Stimulated activated naive CD4-positive, alpha-beta T cell (primary cell): ENCODE measurements around the gene ITGAL.
A peak's percentile ranks its signal among the peaks of the same experiment; 100 is the strongest.

Experiments used
- DNase-seq, 6 experiments: peaks; one replicate each; lab custom pipeline; 2025; lab: John Stamatoyannopoulos, UW

Gene ITGAL

DNA sequence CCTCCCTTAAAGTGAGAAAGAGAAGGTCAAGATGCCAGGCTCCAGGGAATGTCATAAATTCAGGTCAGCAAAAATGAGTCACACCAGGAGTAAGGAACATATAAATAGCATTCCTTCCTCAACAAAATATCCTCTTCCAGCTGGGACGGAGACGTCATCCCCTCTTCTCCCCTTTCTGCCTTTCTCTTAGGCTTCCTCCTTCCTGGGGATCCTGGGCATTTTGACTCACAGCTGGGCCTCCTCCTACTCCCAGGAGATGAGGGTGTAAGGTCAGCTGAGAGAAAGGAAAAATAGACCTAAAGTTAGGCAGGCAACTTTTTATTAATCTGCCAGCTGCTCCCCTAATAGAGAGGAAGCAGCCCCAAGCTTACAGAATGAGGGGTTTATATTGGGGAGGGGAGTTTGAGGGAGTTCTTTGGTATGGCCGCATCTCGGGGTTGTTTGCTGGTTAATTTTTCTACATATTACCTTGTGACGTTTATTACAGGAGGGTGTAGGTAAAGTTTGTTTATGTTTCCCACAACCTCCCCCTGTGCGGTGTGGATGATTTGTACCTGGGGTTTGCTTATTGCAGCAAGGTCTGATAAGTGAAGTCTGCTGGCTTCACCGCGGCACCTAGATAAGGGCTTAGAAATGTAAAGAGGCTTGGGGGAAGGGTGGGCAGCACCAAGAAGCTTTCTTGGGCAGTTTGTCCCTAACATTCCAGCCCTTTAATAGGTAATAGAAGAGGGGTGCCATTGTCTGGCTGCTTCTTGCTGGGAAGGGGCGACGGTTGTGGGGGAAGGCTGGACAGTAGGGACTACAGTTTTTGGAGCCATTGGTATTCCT, 69.2 kb downstream of the ITGAL start:
- DNase-seq: no peak

- no peak for DNase-seq
Observed at GRCh38 chr16:30543067-30543466, 70.5 kb downstream of the ITGAL start.

- DNase-seq: no peak
Observed at GRCh38 chr16:30546115-30546514, 73.6 kb downstream of the ITGAL start.

DNA sequence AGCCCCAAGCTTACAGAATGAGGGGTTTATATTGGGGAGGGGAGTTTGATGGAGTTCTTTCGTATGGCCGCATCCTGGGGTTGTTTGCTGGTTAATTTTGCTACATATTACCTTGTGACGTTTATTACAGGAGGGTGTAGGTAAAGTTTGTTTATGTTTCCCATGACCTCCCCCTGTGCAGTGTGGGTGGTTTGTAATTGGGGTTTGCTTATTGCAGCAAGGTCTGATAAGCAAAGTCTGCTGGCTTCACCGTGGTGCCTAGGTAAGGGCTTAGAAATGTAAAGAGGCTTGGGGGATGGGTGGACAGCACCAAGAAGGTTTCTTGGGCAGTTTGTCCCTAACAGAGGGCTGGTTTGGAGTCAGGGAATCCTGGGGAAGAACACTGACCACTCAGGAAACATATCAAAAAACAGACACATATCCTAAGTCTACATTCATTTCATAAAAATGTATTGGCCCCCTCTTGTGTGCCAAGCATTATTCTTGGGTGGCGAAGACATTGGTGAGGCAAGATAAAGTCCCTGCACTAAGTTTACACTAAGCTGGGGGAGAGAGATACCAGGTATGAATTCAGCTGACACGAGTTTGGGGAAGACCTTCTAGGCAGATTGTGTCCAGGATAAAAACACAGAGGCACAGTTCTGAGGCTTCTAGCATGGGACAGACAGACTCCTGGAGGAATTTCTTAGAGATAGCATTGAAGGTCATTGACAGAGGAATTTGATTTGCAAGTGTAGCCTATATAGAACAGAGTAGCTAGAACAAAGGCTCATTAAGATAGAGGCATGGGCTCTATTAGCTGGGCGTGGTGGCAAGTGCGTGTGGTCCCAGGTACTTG, 76.1 kb downstream of the ITGAL start:
- no peak for DNase-seq

- peak; percentile 26 to 76 (median 60) for DNase-seq
Observed at GRCh38 chr16:30551781-30552180, 79.2 kb downstream of the ITGAL start.

DNA sequence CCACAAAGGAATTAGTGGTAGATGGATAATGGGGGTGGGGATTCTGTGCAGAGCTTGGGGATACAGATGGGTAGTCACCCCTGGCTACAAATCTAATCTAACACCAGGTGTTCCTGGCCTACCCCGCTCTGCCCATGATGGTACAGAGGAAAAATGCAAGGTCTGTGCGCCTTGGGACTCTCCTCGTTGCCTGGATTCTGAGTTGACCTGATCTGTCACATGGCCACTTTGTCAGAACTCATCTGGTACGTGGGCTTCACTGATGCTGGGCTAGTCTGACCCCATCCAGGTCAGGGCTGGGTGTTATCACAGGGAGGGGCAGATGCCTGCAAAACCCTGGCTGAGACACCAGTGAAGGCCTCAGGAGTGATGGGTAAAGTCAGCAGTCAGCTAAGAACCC, 80.4 kb downstream of the ITGAL start:
- DNase-seq: no peak

DNA sequence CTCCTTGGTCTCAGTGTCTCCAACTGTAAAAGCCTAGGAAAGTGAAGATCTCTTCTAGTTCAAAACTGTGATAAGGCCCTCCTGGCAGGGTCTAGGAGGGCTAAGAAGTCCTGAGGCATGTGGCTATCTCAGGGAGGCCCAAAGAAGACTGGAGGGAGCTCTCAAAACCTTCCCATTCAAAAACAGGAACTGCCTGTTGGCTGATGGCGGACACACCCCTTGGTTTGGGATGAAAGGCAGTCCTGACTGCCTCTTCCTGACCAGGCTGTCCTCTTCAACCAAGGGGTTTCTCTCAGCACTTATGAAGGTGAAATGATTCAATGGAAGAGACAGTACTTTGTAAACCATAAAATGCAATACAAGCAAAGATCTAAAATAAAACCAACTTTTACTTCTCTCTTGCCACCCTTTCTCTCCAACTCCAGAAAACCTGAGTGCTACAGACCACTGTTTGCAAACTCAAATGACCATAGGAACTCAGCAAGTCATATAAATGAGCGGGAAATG, 80.9 kb downstream of the ITGAL start:
- no peak for DNase-seq

DNA sequence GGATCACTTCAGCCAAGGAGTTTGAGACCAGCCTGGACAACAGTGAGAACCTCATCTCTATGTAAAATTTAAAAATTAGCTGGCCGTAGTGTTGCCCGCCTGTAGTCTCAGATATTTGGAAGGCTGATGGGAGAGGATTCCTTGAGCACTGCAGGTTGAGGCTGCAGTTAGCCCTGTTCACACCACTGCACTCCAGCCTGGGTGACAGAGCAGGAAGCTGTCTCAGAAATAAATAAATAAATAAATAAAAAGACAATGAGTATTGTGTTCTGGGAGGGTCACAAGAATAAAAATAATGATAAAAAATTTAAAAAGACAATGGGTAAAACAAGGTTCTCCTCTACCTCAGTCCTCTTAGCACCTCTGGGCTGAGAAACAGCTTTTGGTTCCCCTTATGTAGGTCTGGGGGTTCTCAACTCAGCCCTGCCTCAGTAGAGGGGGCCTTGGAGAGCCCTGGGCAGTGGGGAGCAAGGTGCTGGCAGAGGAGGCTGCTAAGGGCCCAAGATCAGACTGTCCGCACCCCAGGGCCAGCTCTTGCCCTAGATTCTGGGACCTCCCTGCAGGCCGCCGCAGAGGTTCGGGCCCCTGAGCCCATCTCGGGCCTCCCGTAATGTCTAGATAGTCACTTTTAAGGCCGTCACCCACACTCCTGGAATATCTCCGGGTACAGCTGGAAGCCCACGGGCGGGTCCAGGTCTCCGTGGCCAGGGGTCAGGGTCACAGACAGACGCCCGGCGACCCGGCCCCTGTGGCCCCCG, 82.2 kb downstream of the ITGAL start:
- DNase-seq: no peak

- no peak for DNase-seq
Observed at GRCh38 chr16:30555315-30556124, 83.0 kb downstream of the ITGAL start.

DNA sequence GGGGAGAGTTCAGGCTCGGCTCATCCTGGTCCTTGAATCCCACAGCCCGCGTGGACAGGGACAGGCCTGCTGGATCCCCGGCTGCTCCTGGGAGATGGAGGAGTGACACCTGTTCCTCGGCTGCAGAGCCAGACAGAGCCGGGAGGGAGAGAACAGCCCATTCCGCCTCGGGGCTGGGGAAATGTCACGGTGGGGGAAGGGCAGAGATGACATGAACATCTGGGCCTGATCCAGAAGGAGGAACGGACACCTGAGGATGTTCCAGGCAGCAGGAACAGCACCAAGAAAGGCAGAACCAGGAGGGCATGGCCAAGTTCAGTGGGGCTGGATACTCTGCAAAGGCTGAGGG, 83.6 kb downstream of the ITGAL start:
- no peak for DNase-seq

DNA sequence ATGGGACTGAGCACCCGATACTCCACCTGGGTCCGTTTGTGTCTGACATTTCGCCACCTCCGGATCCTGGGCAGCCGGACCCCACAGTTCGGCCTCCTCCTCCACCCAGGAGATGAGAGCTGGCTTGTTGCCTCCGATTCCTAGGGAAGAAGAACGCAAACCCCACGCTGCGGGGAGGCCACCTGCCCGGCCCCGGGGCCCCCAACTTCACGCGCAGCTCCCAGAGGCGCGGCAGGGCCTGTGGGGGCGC, 85.1 kb downstream of the ITGAL start:
- no peak for DNase-seq

DNA sequence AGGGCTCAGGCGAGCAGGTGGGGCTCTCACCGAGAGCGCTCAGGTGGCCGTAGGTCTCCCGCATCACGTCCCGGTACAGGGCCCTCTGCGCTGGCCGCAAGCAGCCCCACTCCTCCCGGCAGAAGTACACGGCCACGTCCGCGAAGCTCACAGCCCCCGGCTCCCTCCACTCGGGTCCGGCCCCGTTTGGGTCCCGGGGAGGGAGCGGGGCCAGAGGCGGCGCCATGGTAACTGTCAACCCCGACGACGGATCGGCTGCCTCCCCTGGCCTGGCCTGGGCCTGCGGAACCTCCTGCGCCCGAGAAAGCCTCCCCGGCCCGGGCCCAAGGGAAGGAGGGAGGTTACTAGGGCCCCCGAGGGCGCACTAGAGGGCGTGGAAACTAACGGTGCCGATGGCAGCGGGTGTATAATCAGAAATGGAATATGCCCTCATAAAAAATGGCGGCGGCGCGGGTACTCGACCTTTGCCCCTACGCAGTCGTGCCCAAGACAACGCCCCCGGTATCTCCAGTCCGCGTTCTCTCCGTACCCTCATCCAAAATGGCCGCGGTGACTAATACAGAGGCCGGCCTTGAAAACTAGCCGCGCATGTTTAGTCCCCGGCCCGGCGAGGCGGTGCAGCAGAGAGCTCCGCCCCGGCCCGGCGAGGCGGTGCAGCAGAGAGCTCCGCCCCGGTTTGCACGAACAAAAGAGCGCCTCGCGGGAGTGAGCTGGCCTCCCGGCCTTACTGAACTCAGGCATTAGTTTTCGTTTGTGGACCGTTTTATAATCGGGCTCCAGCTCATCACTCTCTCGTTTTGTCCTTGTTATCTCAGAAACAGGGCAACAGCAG, 85.6 kb downstream of the ITGAL start, which contains the start of gene ZNF764:
TSS of gene ZNF764 (minus strand) at position 418 of the 832 bp plus-strand sequence. CDS start at position 226, 192 bp downstream.
- peak; percentile 87 to 94 (median 91) for DNase-seq

DNA sequence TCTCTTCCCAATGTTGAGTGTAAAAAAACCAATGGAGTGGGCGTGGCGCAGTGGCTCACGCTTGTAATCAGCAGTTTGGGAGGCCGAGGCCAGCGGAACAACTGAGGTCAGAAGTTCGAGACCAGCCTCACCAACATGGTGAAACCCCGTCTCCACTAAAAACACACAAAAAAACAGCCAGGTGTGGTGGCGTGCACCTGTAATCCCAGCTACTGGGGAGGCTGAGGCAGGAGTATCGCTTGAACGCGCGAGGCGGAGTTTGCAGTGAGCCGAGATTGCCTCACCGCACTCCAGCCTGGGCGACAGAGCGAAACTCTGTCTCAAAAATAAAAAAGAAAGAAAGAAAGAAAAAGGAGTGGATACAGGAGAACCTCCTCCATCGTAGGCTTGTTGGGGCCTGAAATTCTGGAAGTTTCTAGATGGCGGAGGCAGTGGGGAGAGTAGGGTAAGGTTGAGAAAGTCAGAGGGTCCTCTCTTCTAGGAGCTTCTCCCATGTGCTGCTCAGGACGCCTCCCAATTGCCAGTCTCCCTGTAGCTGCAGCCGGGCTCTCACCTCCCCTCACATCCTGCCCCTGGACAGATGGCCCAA, 86.3 kb downstream of the ITGAL start:
- DNase-seq: no peak

DNA sequence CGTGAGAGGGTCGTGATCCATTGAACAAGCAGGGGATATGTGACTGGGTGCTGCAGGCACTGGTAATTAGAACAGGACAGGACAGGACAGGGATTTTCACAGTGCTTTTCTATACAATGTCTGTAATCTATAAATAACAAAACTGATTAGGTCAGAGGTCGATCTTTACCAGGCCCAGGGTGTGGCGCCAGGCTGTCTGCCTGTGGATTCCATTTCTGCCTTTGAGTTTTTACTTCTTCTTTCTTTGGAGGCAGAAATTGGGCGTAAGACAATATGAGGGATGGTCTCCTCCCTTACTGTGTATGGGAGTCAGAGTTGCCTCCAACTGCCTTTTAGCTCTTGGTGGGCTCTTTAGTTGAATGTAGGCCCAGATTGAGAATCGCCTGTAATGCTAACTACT, 87.1 kb downstream of the ITGAL start:
- DNase-seq: no peak

DNA sequence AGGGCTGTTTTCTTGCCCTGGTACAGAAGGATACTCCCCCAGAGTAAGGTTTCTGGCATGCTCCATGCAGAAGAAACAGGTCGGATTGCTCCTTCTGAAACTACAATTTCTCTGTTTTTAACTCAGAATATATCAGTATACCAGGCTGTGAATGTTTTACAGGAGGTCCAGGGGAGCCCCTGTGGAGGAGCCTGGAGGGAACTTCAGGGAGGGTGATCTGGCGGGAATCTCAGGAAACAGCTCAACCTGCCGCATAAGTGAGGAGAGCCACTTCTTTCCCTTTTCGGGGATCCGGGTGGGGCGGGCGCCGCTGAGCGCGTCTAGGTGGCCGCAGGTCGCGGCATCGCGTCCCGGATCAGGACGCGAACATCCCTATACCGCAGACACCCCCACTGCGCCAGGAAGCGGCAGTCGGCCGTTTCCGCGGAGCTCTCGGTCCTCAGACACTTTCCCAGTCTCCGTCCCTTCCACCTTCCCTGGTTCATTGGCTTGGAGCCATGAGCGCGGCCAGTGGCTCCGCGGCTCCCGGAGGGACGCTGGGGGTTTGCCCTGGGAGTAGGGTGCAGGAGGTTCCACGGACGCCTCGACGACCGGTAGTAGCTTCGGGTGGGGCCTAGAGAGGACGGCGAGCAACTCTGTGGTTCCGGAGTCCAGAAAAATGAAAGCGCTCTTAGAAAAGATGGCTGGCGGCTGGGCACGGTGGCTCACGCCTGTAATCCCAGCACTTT, 88.7 kb downstream of the ITGAL start:
- DNase-seq: peak in 1 of 6 experiments; percentile 26

- no peak for DNase-seq
Observed at GRCh38 chr16:30562021-30562420, 89.5 kb downstream of the ITGAL start.

GRCh38 chr16:30565526-30565925, 93.0 kb downstream of the ITGAL start:
- DNase-seq: no peak

GRCh38 chr16:30565984-30566383, 93.4 kb downstream of the ITGAL start:
- no peak for DNase-seq

DNA sequence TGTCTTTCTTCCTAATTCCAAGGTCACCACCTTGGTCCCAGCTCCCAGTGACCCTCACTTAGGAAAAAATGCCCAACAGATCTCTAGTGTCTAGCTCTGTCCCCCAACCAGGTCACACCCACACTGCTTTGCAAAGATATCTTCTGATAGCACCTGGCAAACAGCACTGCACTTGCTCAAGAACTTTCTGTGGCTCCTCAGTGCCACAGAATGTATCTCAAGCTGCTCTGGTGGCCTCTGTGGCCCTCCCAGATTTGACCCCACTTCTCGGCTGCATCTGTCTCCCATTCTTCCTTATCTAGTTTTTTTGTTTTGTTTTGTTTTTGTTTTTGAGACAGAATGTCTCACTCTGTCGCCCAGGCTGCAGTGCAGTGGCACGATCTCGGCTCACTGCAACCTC, 94.0 kb downstream of the ITGAL start:
- DNase-seq: no peak
